ENCODE results near the gene OVAAL. TPM values are rescaled to one million over a fixed set of nuclear protein-coding genes. Genes with fewer than 3 reads are reported as not detected.

Gene OVAAL
- total RNA-seq, 1 experiment from 2014 or later = not detected

DNA sequence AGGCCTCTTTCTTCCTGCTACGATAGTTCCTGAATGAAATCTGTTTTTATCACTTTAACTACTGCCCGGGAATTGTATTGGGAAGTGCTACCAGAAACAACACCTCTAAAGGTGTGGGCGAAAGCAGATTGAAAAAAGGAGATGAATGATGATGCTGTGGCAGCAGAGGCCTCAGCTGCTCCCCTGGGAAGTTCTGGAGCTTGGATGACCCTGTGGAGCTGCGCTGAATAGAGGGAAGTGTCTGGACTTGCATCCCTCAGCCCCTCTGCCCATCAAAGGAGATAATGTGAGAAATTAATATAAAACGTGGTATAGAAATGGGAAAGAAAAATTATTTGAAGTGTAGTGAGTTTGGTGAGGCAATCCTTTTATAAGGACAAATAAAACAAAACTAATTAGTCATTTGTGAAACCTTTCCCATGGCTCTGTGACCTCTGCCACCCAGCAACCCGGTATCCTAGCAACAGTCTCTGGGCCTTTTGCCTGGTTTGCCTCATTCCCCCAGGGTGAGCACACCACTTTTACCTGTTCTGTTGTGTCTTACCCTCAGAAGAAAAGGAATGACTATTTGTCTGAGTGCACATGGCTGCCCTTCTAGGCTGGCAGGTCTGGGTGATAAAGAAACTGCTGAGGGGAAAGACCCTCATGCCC lies 21.3 kb downstream of the OVAAL start:
- H3K36me3 Mint-ChIP-seq (ENCODE audit: insufficient read depth, unreplicated experiment) = no peaks in the 10 kb centered on the region
- intact Hi-C loops (cut with micrococcal nuclease; ENCODE audit: unreplicated experiment) = no loop called here

DNA sequence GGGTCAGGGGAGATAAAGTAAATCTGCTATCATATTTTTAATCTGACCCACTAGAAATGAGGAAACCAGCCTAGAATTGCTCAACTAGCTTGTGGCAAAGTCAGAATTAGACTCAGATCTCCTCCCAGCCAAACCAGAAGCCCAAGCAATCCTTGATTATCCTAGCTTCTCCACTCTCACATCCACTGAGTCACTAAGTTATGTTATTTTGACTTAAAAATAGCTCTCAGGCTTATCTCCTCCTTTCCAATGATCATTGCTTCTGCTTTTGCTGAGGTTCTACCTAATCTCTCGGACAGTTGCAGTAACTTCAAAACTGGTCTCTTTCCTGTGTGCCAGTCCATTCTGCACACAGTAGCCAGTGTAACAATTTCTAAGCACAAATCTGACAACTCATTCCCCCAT lies 22.9 kb downstream of the OVAAL start:
- H3K36me3 Mint-ChIP-seq (ENCODE audit: insufficient read depth, unreplicated experiment) = no peaks in the 10 kb centered on the region
- H3K27me3 ChIP-seq (replicated peaks; ENCODE audit: control insufficient read depth, insufficient read depth, low read length) = no peaks in the 10 kb centered on the region
- ChIA-PET POLR2A (no interaction called here), CTCF (no interaction called here)
- H3K4me3 ChIP-seq (ENCODE audit: low read depth, low read length) = no peak overlapping the region
- H3K4me1 Mint-ChIP-seq (ENCODE audit: low read depth, unreplicated experiment) = peaks cover 27% of the 10 kb centered on the region
- no peak overlapping the region for H3K27ac Mint-ChIP-seq (ENCODE audit: unreplicated experiment)
- H3K4me1 ChIP-seq = peaks cover 17% of the 10 kb centered on the region; the same call in 1 of the 2 replicates
- no peaks in the 10 kb centered on the region for H3K27me3 Mint-ChIP-seq (ENCODE audit: insufficient read depth, unreplicated experiment)
- no peak for DNase-seq
- intact Hi-C loops (cut with micrococcal nuclease; ENCODE audit: unreplicated experiment) = no loop called here
- no peaks in the 10 kb centered on the region for H3K9me3 ChIP-seq
- no peaks in the 10 kb centered on the region for H3K36me3 ChIP-seq (ENCODE audit: control insufficient read depth, insufficient read depth, low read length)
- H3K4me3 Mint-ChIP-seq (ENCODE audit: unreplicated experiment) = no peak overlapping the region
- peaks cover under 1% of the 10 kb centered on the region for H3K9me3 Mint-ChIP-seq (ENCODE audit: unreplicated experiment)
- BruUV-seq (replicated peaks) = no TSS peak
- TF ChIP-seq, protein P1, sequence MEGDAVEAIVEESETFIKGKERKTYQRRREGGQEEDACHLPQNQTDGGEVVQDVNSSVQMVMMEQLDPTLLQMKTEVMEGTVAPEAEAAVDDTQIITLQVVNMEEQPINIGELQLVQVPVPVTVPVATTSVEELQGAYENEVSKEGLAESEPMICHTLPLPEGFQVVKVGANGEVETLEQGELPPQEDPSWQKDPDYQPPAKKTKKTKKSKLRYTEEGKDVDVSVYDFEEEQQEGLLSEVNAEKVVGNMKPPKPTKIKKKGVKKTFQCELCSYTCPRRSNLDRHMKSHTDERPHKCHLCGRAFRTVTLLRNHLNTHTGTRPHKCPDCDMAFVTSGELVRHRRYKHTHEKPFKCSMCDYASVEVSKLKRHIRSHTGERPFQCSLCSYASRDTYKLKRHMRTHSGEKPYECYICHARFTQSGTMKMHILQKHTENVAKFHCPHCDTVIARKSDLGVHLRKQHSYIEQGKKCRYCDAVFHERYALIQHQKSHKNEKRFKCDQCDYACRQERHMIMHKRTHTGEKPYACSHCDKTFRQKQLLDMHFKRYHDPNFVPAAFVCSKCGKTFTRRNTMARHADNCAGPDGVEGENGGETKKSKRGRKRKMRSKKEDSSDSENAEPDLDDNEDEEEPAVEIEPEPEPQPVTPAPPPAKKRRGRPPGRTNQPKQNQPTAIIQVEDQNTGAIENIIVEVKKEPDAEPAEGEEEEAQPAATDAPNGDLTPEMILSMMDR (IDR thresholded peaks at IDR 0.05; ENCODE audit: insufficient read depth in 1 of 2, low read depth in 1 of 2, low read length in 1 of 2, severe bottlenecking in 1 of 2, unreplicated experiment in 1 of 2) = no peak

More for the DNA sequence above, 21.3 kb downstream of the OVAAL start:
- no peak overlapping the region for H3K4me3 ChIP-seq (ENCODE audit: low read depth, low read length)
- BruUV-seq (replicated peaks) = no TSS peak
- no peaks in the 10 kb centered on the region for H3K9me3 ChIP-seq
- ChIA-PET POLR2A (no interaction called here), CTCF (no interaction called here)
- H3K9me3 Mint-ChIP-seq (ENCODE audit: unreplicated experiment) = no peaks in the 10 kb centered on the region
- H3K27me3 Mint-ChIP-seq (ENCODE audit: insufficient read depth, unreplicated experiment) = no peaks in the 10 kb centered on the region
- H3K36me3 ChIP-seq (ENCODE audit: control insufficient read depth, insufficient read depth, low read length) = no peaks in the 10 kb centered on the region
- H3K4me3 Mint-ChIP-seq (ENCODE audit: unreplicated experiment) = no peak overlapping the region
- no peaks in the 10 kb centered on the region for H3K27me3 ChIP-seq (replicated peaks; ENCODE audit: control insufficient read depth, insufficient read depth, low read length)
- peaks cover 3% of the 10 kb centered on the region; the same call in 1 of the 2 replicates for H3K4me1 ChIP-seq
- DNase-seq = no peak
- TF ChIP-seq, protein P1 (IDR thresholded peaks at IDR 0.05; ENCODE audit: insufficient read depth in 1 of 2, low read depth in 1 of 2, low read length in 1 of 2, severe bottlenecking in 1 of 2, unreplicated experiment in 1 of 2) = no peak
- no peak overlapping the region for H3K27ac Mint-ChIP-seq (ENCODE audit: unreplicated experiment)
- peaks cover 14% of the 10 kb centered on the region for H3K4me1 Mint-ChIP-seq (ENCODE audit: low read depth, unreplicated experiment)

DNA sequence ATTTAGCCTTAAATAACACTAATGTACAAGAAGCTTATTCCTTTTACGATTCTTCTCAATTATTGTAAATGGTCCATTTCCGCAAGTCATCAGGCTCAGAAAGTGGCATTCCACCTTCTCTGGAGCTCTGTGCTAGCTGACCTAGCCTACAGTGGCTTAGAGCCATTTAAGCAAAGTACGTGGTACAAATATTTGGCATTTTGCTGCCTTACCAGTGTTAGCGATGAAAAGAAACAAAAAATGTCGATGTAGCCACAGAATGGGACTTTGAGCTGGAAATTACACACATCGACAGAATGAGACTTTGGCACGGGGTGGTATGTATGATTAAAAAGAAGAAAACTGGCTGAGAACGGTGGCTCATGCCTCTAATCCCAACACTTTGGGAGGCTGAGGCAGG lies 26.1 kb downstream of the OVAAL start:
- H3K36me3 Mint-ChIP-seq (ENCODE audit: insufficient read depth, unreplicated experiment) = no peaks in the 10 kb centered on the region
- H3K9me3 ChIP-seq = no peaks in the 10 kb centered on the region
- no peaks in the 10 kb centered on the region for H3K27me3 Mint-ChIP-seq (ENCODE audit: insufficient read depth, unreplicated experiment)
- H3K4me3 Mint-ChIP-seq (ENCODE audit: unreplicated experiment) = no peak overlapping the region
- no peak for DNase-seq
- TF ChIP-seq, protein P1 (IDR thresholded peaks at IDR 0.05; ENCODE audit: insufficient read depth in 1 of 2, low read depth in 1 of 2, low read length in 1 of 2, severe bottlenecking in 1 of 2, unreplicated experiment in 1 of 2) = no peak
- H3K9me3 Mint-ChIP-seq (ENCODE audit: unreplicated experiment) = peaks cover 6% of the 10 kb centered on the region
- H3K4me1 ChIP-seq = peaks cover 19% of the 10 kb centered on the region; the same call in 1 of the 2 replicates
- ChIA-PET POLR2A (no interaction called here), CTCF (no interaction called here)
- no peak overlapping the region for H3K4me3 ChIP-seq (ENCODE audit: low read depth, low read length)
- H3K4me1 Mint-ChIP-seq (ENCODE audit: low read depth, unreplicated experiment) = peaks cover 24% of the 10 kb centered on the region
- no peaks in the 10 kb centered on the region for H3K36me3 ChIP-seq (ENCODE audit: control insufficient read depth, insufficient read depth, low read length)
- no peaks in the 10 kb centered on the region for H3K27me3 ChIP-seq (replicated peaks; ENCODE audit: control insufficient read depth, insufficient read depth, low read length)
- no TSS peak for BruUV-seq (replicated peaks)
- H3K27ac Mint-ChIP-seq (ENCODE audit: unreplicated experiment) = peak overlapping the region; percentile 66
- intact Hi-C loops (cut with micrococcal nuclease; ENCODE audit: unreplicated experiment) = no loop called here
